Esophagus muscularis mucosa (tissue), 4 donors: ENCODE data around the gene ZNF471. TPM values are rescaled to one million over a fixed set of nuclear protein-coding genes. Genes with fewer than 3 reads are reported as not detected.
A peak's percentile ranks its signal among the peaks of the same experiment; 100 is the strongest.

Source experiments
- DNase-seq: peaks from one replicate; pipeline ENCODE4 v3.0.0-alpha.2; 2017; ENCODE audit errors: extremely low spot score
- H3K27ac ChIP-seq, 4 donors: fragments of 200-600 bp; sonication (generic); replicated peaks in 1 of 4; 1 replicate in 3 of 4; 2 replicates in 1 of 4; pipeline ENCODE4 v1.5.1; 2016 to 2019; ENCODE audit warnings: mild to moderate bottlenecking in 1 of 4
- H3K27me3 ChIP-seq, 4 donors: fragments of 200-600 bp; sonication (generic); one replicate each; pipeline versions ENCODE4 v1.5.1 to v1.6.0; 2016 to 2019
- H3K36me3 ChIP-seq, 4 donors: fragments of 200-600 bp; sonication (generic); one replicate each; pipeline ENCODE4 v1.5.1; 2016 to 2019
- H3K4me1 ChIP-seq, 4 donors: fragments of 200-600 bp; sonication (generic); one replicate each; pipeline ENCODE4 v1.5.1; 2016 to 2019
- H3K4me3 ChIP-seq, 4 donors: fragments of 200-600 bp; sonication (generic); 1 replicate in 2 of 4; 2 replicates in 2 of 4; pipeline ENCODE4 v1.5.1; 2016 to 2019; ENCODE audit warnings: mild to moderate bottlenecking in 4 of 4, moderate library complexity in 1 of 4
- H3K9me3 ChIP-seq, 4 donors: fragments of 200-600 bp; sonication (generic); 1 replicate in 3 of 4; 2 replicates in 1 of 4; pipeline ENCODE4 v1.5.1; 2016 to 2019
- EP300 ChIP-seq: sonication (generic); formaldehyde crosslinking; IDR thresholded peaks from one replicate; pipeline ENCODE4 v1.6.1; 2017; ENCODE audit warnings: antibody characterized with exemption
- POLR2A ChIP-seq: fragments of 450-650 bp; IDR thresholded peaks from one replicate; pipeline ENCODE4 v1.6.1; 2017; ENCODE audit warnings: antibody characterized with exemption, moderate library complexity, mild to moderate bottlenecking, low read depth
- POLR2AphosphoS5 ChIP-seq, 2 donors: sonication (generic); formaldehyde crosslinking; IDR thresholded peaks; one replicate each; pipeline ENCODE4 v1.6.1; 2017; ENCODE audit warnings: antibody characterized with exemption in 2 of 2
- WGBS: methylation state at CpG from one replicate; pipeline ENCODE4 v1.1.5; 2018; 5-methylcytosine and 5-hydroxymethylcytosine counted together
- intact Hi-C: fragments of 100-400 bp; cut with DNase I; formaldehyde crosslinking; loops from one replicate; pipeline ENCODE4 v1.15.1; 2023
- total RNA-seq, 4 donors: library from RNA; depleted of rRNA; stranded (reverse); fragments of >200 nt; gene quantifications; one replicate each; pipeline versions ENCODE4 v1.1.0 to v1.2.1, GENCODE V29; 2016
- TF ChIP-seq, protein P1 (sequence below), 3 experiments: fragments of 200-600 bp in 2 of 3; fragments of 450-650 bp in 1 of 3; sonication (generic) in 2 of 3; IDR thresholded peaks; one replicate each; pipeline ENCODE4 v1.5.1; 2017 to 2019; ENCODE audit warnings: antibody characterized with exemption in 3 of 3, mild to moderate bottlenecking in 2 of 3, moderate library complexity in 1 of 3

ZNF471 gene
- total RNA-seq, 4 donors from 2014 or later: 8.6 to 11.2 (median 10.9) TPM

GRCh38 chr19:56547535-56547934 lies 39.9 kb downstream of the ZNF471 start:
- no peak overlapping the region for H3K4me3 ChIP-seq
- TF ChIP-seq POLR2AphosphoS5 (IDR thresholded peaks at IDR 0.05): no peak
- no peaks in the 10 kb centered on the region for H3K4me1 ChIP-seq
- 53% methylated on average over 6 of the region's 6 CpGs for WGBS
- H3K9me3 ChIP-seq: peaks cover 10 to 96% (median 92%) of the 10 kb centered on the region in 4 donors
- H3K27me3 ChIP-seq: no peaks in the 10 kb centered on the region
- intact Hi-C loops: no loop called here
- no peak overlapping the region for H3K27ac ChIP-seq
- peaks cover 54 to 95% (median 75%) of the 10 kb centered on the region in 4 donors for H3K36me3 ChIP-seq
- no peak for DNase-seq

- Histone ChIP-seq H3K27me3 (no peaks in the 10 kb centered on the region), H3K27ac (no peak overlapping the region), H3K4me3 (peak overlapping the region in 1 of 4 donors; percentile 9), H3K36me3 (peaks cover 45 to 64% (median 63%) of the 10 kb centered on the region in 4 donors), H3K4me1 (no peaks in the 10 kb centered on the region), H3K9me3 (peaks cover 31 to 100% (median 98%) of the 10 kb centered on the region in 4 donors)
- intact Hi-C loops: no loop called here
- TF ChIP-seq POLR2AphosphoS5 (IDR thresholded peaks at IDR 0.05): no peak
- TF ChIP-seq, protein P1, sequence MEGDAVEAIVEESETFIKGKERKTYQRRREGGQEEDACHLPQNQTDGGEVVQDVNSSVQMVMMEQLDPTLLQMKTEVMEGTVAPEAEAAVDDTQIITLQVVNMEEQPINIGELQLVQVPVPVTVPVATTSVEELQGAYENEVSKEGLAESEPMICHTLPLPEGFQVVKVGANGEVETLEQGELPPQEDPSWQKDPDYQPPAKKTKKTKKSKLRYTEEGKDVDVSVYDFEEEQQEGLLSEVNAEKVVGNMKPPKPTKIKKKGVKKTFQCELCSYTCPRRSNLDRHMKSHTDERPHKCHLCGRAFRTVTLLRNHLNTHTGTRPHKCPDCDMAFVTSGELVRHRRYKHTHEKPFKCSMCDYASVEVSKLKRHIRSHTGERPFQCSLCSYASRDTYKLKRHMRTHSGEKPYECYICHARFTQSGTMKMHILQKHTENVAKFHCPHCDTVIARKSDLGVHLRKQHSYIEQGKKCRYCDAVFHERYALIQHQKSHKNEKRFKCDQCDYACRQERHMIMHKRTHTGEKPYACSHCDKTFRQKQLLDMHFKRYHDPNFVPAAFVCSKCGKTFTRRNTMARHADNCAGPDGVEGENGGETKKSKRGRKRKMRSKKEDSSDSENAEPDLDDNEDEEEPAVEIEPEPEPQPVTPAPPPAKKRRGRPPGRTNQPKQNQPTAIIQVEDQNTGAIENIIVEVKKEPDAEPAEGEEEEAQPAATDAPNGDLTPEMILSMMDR (IDR thresholded peaks at IDR 0.05): no peak
- TF ChIP-seq POLR2A: no peak
- no peak for TF ChIP-seq EP300
- DNase-seq: no peak
- whole genome bisulfite sequencing: 99% methylated on average over 6 of the region's 6 CpGs
Observed at GRCh38 chr19:56554272-56554869, 46.7 kb downstream of the ZNF471 start.

GRCh38 chr19:56562766-56563165 lies 55.1 kb downstream of the ZNF471 start:
- Histone ChIP-seq H3K36me3 (peaks cover 3 to 22% (median 12%) of the 10 kb centered on the region in 4 donors), H3K27ac (no peak overlapping the region), H3K9me3 (peaks cover 0 to 88% (median 86%) of the 10 kb centered on the region in 4 donors), H3K27me3 (peaks cover 0 to 4% (median 0%) of the 10 kb centered on the region in 4 donors), H3K4me3 (no peak overlapping the region), H3K4me1 (peaks cover under 1 to 10% (median 10%) of the 10 kb centered on the region in 4 donors)
- DNase-seq: no peak
- no peak for TF ChIP-seq EP300
- no peak for TF ChIP-seq POLR2A
- no peak for TF ChIP-seq POLR2AphosphoS5 (IDR thresholded peaks at IDR 0.05)
- TF ChIP-seq, protein P1 (IDR thresholded peaks at IDR 0.05): no peak
- intact Hi-C loops: loop anchor here (10.0 kb wide), 1 partner anchor 168 kb away; the partner anchor contains the start of gene ZNF582
- 100% methylated on average over 2 of the region's 2 CpGs for WGBS

- intact Hi-C loops: loop anchor here (10.0 kb wide), 1 partner anchor 172 kb away; the partner anchor contains the start of gene ZNF582
Observed at GRCh38 chr19:56566904-56567273, 59.2 kb downstream of the ZNF471 start.

More at GRCh38 chr19:56566904-56567273, 59.2 kb downstream of the ZNF471 start:
- TF ChIP-seq POLR2A: no peak
- no peak for TF ChIP-seq EP300
- TF ChIP-seq, protein P1 (IDR thresholded peaks at IDR 0.05): no peak
- TF ChIP-seq POLR2AphosphoS5 (IDR thresholded peaks at IDR 0.05): no peak
- peaks cover 8 to 21% (median 20%) of the 10 kb centered on the region in 4 donors for H3K4me1 ChIP-seq
- peak overlapping the region; percentile 71 to 93 (median 84) for H3K4me3 ChIP-seq
- no peak for DNase-seq
- peaks cover 0 to 84% (median 77%) of the 10 kb centered on the region in 4 donors for H3K9me3 ChIP-seq
- 1% methylated on average over 12 of the region's 23 CpGs for WGBS
- H3K27me3 ChIP-seq: peaks cover 0 to 4% (median 0%) of the 10 kb centered on the region in 4 donors
- H3K27ac ChIP-seq: peak overlapping the region; percentile 81 to 94 (median 86)
- peaks cover 26 to 57% (median 43%) of the 10 kb centered on the region in 4 donors for H3K36me3 ChIP-seq
